Osteoblast (primary cell): Measurements from ENCODE around the gene BEND3. TPM values are rescaled to one million over a fixed set of nuclear protein-coding genes. Genes with fewer than 3 reads are reported as not detected.

Source experiments
- DNase-seq: peaks from one replicate; pipeline ENCODE4 v3.0.0; 2011; ENCODE audit warnings: low spot score, mixed read lengths; ENCODE audit not compliant: insufficient read length; ENCODE audit errors: missing footprints
- H2AFZ ChIP-seq: 2 replicates; pipeline ENCODE4 v1.6.0; 2011; ENCODE audit warnings: mild to moderate bottlenecking, low read length
- H3K27ac ChIP-seq: 2 replicates; pipeline ENCODE4 v1.5.1; 2011; ENCODE audit warnings: mild to moderate bottlenecking, low read depth, low read length, moderate library complexity
- H3K27me3 ChIP-seq: 2 replicates; pipeline ENCODE4 v1.6.0; 2012; ENCODE audit warnings: mild to moderate bottlenecking, control low read depth, inconsistent platforms, low read length, moderate library complexity; ENCODE audit not compliant: insufficient read depth
- H3K36me3 ChIP-seq: 2 replicates; pipeline ENCODE4 v1.5.1; 2011; ENCODE audit warnings: mild to moderate bottlenecking, low read length, control low read depth, moderate library complexity; ENCODE audit not compliant: insufficient read depth
- H3K4me1 ChIP-seq: 2 replicates; pipeline ENCODE4 v1.5.1; 2011; ENCODE audit warnings: mild to moderate bottlenecking, low read length, control low read depth, moderate library complexity; ENCODE audit not compliant: insufficient read depth
- H3K4me2 ChIP-seq: 2 replicates; pipeline ENCODE4 v1.6.0; 2011; ENCODE audit warnings: mild to moderate bottlenecking, low read length; ENCODE audit not compliant: insufficient read depth
- H3K4me3 ChIP-seq: fragments of 200-600 bp; sonication (generic); 3 replicates; pipeline ENCODE4 v1.5.1; 2012; ENCODE audit warnings: mild to moderate bottlenecking, low read length, inconsistent platforms; ENCODE audit not compliant: insufficient read depth
- H3K79me2 ChIP-seq: 2 replicates; pipeline ENCODE4 v1.6.0; 2012; ENCODE audit warnings: mild to moderate bottlenecking, low read length, control low read depth, inconsistent platforms; ENCODE audit not compliant: insufficient read depth
- H3K9me3 ChIP-seq: 2 replicates; pipeline ENCODE4 v1.5.1; 2011; ENCODE audit warnings: low read depth, low read length, control low read depth
- H4K20me1 ChIP-seq: 2 replicates; pipeline ENCODE4 v1.6.0; 2012; ENCODE audit warnings: mild to moderate bottlenecking, low read length, control low read depth; ENCODE audit not compliant: insufficient read depth
- total RNA-seq: library from RNA; depleted of rRNA; stranded (reverse); fragments of >200 nt; gene quantifications from 2 replicates; pipeline ENCODE4 v1.2.3, GENCODE V29; 2012
- TF ChIP-seq, protein P1 (sequence below): IDR thresholded peaks from 2 replicates; pipeline ENCODE4 v1.5.1; 2011; ENCODE audit warnings: mild to moderate bottlenecking, low read depth, low read length, moderate library complexity; ENCODE audit errors: extremely low read depth

BEND3 gene
- total RNA-seq, 1 donor = 3.6 TPM

DNA sequence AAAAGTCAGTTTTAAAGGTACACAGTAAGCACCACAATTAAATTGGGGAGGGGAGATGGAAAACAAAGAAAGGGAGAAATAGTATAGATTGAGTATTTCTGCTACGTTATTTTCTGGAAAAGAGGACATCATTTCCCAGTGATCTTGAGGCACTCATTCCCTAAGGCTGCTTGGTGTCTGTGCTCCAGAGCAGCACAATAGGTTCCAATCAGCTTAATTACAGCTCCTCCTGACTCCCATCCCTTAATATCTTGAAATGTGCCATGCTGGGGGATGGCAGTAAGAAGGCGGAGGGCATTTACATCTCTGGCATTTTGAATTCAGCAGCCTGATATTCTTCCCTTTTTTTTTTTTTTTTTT, 39.5 kb upstream of the BEND3 start:
- H4K20me1 ChIP-seq = no peaks in the 10 kb centered on the region
- no peaks in the 10 kb centered on the region for H3K79me2 ChIP-seq
- no peaks in the 10 kb centered on the region for H3K27me3 ChIP-seq
- H3K27ac ChIP-seq = no peak overlapping the region
- H3K4me3 ChIP-seq = no peak overlapping the region
- H3K4me2 ChIP-seq = no peak overlapping the region
- H3K4me1 ChIP-seq = no peaks in the 10 kb centered on the region
- no peaks in the 10 kb centered on the region for H3K36me3 ChIP-seq
- TF ChIP-seq, protein P1, sequence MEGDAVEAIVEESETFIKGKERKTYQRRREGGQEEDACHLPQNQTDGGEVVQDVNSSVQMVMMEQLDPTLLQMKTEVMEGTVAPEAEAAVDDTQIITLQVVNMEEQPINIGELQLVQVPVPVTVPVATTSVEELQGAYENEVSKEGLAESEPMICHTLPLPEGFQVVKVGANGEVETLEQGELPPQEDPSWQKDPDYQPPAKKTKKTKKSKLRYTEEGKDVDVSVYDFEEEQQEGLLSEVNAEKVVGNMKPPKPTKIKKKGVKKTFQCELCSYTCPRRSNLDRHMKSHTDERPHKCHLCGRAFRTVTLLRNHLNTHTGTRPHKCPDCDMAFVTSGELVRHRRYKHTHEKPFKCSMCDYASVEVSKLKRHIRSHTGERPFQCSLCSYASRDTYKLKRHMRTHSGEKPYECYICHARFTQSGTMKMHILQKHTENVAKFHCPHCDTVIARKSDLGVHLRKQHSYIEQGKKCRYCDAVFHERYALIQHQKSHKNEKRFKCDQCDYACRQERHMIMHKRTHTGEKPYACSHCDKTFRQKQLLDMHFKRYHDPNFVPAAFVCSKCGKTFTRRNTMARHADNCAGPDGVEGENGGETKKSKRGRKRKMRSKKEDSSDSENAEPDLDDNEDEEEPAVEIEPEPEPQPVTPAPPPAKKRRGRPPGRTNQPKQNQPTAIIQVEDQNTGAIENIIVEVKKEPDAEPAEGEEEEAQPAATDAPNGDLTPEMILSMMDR = no peak
- no peaks in the 10 kb centered on the region for H3K9me3 ChIP-seq
- DNase-seq = no peak
- H2AFZ ChIP-seq = no peak overlapping the region

DNA sequence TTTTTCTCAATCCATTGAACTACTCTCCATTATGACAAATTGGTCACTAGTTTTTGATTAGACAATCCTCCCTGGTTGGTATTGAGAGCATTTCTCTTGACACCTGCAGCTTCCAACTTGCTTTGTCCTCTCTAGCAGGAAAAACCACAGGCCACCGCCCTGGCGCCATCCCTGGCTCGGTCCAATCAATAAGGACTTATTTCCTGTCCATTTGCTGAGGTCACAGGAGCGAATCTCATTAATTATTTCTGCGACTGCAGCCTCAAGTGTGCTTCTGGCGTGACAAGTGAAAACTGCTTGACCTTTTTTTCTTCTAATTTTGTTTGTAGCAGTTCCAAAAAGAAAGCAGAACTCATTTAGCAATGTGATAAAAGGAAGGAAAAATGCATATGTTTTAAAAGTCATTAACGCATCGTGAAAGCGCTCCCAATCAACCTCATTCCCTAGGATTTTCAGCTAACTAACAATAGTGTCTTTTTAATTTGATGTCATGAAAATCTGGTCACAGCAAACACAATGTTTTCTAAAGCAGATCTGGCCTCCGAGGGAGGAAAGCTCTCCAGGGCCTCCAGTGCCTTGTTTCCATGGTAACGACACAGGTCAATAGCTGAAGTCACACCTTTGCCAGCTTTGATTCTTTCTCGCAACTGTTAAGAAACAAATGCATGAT, 39.0 kb upstream of the BEND3 start:
- H3K4me3 ChIP-seq = no peak overlapping the region
- no peaks in the 10 kb centered on the region for H3K36me3 ChIP-seq
- DNase-seq = no peak
- H3K4me2 ChIP-seq = no peak overlapping the region
- no peaks in the 10 kb centered on the region for H3K9me3 ChIP-seq
- H3K27ac ChIP-seq = no peak overlapping the region
- TF ChIP-seq, protein P1 = no peak
- H4K20me1 ChIP-seq = no peaks in the 10 kb centered on the region
- no peak overlapping the region for H2AFZ ChIP-seq
- H3K27me3 ChIP-seq = no peaks in the 10 kb centered on the region
- H3K4me1 ChIP-seq = no peaks in the 10 kb centered on the region
- no peaks in the 10 kb centered on the region for H3K79me2 ChIP-seq

DNA sequence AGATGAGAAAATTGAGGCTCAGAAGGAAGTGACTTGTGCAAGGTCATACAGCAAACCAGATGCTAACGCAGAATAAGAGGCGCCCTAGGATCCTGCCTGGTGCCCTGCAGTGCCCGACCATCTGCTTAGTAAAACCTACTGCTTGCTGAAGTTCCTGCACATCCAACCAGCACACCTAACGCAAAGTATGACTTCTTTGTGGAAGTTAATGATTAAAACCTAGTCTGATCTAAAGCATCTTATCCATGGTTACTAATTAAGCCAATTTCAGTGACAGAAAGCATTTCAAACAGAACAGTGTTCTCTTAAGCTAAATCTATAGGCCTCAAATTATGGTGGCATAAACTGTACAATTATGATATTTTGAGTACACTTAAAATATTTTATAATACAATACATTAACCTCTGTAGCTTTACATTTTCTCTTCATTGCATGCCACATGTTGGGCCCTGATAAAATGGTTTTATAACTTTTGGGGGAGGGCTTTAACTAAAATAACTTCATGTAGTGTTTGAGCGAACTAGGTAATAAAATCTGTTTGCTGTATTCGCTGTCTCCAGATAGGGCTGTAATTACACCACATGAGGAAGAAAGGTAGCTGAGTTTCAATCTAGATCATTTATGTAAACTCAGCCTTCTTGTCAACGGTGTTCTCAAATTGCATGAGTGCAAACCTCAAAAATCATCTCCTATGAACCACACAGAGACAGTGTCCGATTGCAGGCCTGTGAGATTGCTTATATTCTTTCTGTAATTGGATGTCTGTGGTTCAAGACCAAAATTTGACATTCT, 37.5 kb upstream of the BEND3 start:
- no peak for DNase-seq
- H3K4me3 ChIP-seq = no peak overlapping the region
- no peaks in the 10 kb centered on the region for H3K27me3 ChIP-seq
- no peak overlapping the region for H2AFZ ChIP-seq
- no peaks in the 10 kb centered on the region for H4K20me1 ChIP-seq
- TF ChIP-seq, protein P1 = no peak
- H3K36me3 ChIP-seq = no peaks in the 10 kb centered on the region
- H3K27ac ChIP-seq = no peak overlapping the region
- H3K79me2 ChIP-seq = no peaks in the 10 kb centered on the region
- H3K4me2 ChIP-seq = no peak overlapping the region
- H3K9me3 ChIP-seq = no peaks in the 10 kb centered on the region
- H3K4me1 ChIP-seq = no peaks in the 10 kb centered on the region

DNA sequence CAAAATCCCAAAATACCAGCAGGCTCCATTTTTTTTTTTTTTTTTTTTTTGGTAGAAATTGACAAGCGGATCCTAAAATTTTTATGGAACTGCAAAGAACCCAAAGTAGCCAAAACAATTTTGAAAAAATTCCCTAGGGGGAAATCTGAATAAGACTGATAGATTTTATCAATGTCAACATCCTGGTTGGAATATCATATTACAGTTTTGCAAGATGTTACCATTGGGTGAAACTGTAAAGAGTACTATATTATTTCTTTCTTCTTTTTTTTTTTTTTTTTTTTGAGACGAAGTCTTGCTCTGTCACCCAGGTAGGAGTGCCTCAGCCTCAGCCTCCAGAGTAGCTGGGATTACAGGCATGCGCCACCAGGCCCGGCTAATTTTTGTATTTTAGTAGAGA, 29.4 kb upstream of the BEND3 start:
- no peaks in the 10 kb centered on the region for H4K20me1 ChIP-seq

More for the DNA sequence above, 29.4 kb upstream of the BEND3 start:
- Histone ChIP-seq H3K27ac (no peak overlapping the region), H2AFZ (no peak overlapping the region), H3K79me2 (no peaks in the 10 kb centered on the region), H3K36me3 (no peaks in the 10 kb centered on the region), H3K4me3 (no peak overlapping the region), H3K4me2 (no peak overlapping the region), H3K9me3 (no peaks in the 10 kb centered on the region), H3K4me1 (no peaks in the 10 kb centered on the region), H3K27me3 (no peaks in the 10 kb centered on the region)
- no peak for DNase-seq
- TF ChIP-seq, protein P1 = no peak
